NK-92 (cell line): Measurements from ENCODE around the gene ATP8B4.

Experiments
- DNase-seq: peaks from one replicate; lab custom pipeline; 2025; ENCODE audit not compliant: unreplicated experiment; lab: John Stamatoyannopoulos, UW

Gene ATP8B4

DNA sequence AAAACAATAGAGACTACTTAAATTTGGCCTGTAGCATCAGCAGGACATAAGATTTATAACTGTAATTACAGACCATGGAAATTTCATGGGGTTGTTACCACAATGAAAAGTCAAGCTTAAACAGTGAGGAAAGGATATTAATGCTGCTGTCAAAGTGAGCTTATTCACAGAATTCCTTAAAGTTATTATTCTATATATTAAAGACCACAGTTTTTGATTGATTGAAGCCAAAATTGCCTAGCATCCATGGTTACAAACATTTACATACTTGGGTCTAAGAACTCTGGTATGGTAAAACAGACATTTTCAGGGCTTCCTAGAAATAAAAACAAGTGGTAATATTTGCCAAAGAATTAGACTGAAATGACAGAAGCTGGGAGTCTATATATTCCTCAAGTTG, 248.6 kb downstream of the ATP8B4 start:
- DNase-seq: no peak

DNA sequence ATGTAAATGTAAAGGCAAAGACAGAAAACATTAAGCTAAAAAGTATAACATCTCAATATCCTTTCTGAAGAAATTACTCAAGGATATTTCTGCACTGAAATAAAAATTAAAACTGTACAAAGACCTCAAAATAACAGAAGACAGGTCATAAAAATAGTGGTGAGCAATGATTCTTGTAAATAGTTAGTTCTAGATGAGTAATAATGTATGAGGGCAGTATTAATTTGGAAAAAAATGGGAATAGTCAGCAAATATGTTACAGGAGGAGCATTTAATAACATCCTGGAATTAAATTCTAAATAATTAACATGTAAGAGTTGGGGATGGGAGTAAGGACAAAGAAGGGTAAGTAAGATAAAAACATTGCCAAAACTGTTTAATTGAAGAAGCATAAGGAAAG, 250.7 kb downstream of the ATP8B4 start:
- no peak for DNase-seq

DNA sequence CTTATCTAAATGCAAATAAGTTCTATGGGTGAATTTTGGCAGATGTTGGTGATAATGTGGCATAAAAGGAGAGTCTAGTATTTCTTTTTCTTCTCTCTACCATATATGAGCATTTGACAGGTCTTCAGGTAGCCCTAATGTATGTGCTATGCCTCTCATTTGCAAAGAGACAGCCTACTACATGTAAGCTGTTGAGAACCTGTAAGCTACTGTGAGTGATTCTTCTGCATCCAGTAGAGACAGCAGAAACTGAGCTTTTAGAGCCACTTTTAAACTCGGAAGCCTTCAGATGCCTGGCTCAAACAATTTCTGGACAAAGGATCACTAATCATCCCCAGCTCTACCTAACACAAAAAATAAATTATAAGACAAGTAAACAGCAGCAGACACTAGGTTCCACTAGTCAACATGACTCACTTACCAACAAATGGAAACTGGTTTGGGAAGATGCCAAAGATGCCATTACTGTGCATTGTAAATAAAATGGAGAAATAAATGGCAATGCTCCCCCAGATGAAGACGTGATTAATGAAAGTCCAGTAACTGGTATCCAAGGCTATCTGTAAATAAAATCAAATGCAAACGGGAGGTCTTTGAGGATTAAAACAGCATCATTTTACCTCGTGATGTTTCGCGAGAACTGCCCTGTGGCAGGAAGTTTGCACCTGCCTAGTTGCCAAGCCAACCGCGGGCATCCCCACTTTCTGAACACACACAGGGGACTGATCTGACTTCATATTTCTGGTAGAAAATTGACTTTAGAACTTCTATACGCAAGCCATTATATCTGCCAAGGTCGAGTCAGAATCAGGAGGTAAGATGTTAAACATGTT, 252.9 kb downstream of the ATP8B4 start:
- DNase-seq: no peak

DNA sequence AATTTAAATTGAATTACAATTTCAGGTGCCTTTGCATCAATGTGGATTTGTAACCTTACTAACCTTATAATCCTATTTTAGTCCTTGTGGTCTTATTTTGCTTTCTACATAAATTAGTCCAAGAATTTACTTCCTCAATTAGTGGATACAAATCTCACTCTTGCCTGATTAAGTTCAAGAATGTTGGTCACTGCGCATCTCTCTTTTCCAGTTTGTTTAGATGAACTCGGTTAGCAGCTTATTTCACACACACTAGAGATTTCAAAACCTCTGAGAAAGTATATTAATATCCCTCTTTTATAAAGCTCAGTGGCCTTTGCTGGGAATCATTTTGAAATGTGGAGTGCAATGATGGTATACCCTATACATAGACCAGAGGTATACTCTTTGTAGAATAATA, 254.8 kb downstream of the ATP8B4 start:
- no peak for DNase-seq

DNA sequence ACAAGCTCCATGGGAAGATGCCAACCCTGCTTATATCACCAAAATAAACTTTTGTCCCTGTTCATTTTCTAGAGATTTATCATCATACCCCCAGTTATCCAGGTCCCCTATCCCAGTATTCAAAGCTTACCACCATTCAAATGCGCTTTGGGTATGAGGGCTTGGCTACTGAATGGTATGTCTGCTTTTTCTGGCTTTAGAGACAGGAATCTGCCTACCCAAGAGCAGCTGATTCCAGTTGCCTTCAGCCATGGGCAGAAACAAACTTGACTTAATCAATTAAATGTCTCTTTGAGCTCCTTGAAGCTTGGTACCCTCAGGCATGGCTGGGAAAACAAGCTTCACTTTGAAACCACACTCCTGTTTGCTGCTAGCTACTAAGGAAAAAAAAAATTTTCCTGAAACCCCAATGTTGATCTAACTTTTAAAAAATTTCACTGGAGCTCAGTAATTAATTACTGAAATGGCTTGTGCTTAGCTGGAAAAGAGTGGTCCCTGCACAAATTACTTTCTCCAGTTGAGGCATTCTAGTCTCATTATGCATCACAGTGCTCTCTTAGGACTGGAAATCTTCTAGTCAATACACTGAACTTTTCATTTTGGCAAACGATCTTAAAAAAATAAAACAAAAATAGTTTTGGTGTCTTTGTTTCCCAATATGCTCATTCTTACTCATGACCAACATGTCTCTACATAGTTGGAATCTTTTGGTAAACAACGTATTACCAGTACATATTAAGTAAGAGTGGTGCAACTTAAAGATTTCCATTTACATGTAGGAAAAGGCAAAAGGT, 255.4 kb downstream of the ATP8B4 start:
- DNase-seq: no peak

DNA sequence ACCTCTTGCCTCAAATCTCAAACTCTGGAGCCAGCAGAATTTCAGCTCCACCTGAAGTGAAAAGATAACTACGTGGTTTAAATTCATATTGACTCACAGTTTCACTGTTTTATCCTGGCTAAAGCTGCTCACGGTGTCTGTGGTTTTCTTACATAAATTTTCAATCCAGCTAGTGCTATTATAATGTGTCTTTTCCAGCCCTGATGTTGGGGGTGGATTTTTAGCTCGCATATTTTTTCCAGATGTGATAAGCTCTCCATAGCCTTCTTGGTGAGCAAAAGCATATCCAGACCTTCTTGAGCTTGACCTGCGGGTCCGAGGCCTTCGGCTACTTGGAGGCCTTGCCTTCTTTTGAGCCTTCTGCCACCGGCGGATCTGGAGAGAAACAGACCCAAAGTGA, 258.9 kb downstream of the ATP8B4 start:
- no peak for DNase-seq

DNA sequence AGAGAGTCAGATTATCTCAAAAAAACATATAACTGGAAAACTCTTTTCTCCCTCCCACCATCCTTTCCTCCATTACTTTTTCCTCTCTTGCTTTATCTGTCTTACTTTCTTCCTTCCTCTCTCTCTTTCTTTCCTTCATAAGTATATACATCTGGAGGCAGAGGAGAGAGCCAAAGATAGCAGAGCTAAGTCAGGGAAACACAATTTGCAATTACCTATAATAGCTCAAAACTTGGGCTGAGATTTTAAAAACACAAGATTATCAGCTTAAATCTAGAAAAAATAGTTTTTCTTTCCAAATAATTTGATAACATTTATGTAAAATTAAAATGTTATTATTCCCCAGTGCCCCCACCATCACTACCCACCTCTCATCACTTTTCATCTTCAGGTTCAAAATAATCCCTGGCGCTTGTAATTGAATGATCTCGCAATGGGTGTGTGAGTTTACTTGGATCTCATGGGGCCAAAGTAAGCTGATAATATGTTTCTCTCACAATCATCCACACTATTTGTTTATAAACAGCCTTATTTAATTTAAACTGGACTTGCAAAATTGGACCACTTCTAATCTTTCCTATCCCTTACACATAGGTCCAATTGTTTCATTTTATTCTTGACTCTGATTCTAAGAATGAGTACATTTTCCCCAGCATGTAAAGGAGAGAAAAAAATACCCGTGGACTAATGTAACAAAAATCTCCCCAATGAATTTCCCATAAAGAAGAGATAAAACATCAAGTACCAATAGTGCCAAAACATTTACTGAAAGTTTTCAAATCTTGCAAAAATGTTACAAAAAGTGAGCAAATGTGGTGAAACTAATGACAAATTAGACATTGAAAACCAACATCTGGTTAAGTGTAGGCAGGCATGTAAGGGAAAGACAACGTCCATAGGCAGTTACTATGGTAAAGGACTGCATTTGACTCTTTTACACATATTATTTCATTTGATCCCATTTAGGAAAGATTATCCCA, 261.2 kb downstream of the ATP8B4 start:
- DNase-seq: no peak

DNA sequence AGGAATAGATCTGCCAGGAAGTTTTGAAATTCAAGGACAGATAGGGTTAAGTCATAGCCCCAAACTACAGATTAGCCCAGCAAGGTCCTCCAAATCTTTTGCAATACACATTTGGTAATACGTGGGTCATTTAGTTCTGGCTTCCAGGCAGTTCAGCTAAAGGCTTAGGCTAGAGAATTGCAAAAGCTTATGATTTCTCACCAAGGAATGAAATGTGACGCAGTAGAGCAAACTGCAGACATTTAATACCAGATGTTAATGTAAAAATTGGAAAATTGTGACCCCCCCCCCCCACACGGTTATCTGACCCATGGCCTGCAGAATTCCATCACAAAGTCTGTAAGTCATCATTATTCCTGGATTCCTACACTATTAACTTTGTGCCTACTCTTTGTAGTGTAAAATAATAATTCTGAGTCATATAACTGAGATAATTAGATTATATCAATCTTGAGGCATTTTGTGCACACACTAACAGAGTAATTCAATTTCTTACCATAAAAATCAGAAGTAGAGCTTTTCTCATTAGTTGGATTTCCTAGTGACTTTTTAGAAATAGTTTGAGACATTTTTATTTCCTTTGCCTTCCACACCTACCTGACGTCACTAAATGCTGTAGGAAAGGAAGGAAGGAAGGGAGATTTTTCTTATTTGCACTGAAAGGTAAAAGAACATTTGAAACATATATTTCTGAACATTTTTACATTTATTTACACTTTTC, 263.0 kb downstream of the ATP8B4 start:
- DNase-seq: no peak

DNA sequence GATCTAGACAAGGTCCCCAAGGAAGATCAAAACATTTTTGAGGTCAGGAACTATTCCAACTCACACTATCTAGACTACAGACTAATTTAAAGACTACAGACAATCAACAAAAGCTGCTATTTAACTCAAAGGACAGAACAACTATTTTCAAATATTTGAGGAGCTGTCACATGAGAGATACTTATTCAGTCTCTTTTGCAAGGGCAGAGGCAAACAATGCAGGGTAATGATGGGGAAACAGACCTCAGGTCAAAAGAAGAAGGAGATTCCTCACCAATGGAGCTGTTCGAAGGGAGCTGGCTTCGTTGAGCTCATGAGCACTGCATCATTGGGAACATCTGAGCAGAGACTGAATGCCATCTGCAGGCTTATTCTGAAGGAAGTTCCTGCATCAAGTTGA, 266.3 kb downstream of the ATP8B4 start:
- no peak for DNase-seq

DNA sequence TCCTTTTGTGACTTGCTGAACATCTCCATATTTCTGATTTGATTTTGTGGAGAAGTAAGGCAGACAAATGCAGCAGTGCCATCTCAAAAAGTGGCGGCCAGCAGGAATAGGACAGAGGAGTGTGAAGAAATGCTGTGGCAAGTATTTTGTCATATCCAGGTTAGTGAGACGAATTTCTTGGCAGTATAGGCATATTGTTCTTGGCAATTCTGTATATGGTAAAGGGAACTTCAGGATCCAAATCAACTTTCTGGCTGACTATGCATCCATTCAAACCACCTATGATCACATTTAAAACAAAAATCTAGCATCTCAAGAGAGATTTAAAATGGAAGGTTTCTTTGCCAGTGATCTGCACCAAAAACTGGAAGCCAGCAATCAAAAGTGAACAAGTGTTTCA, 270.2 kb downstream of the ATP8B4 start:
- no peak for DNase-seq

DNA sequence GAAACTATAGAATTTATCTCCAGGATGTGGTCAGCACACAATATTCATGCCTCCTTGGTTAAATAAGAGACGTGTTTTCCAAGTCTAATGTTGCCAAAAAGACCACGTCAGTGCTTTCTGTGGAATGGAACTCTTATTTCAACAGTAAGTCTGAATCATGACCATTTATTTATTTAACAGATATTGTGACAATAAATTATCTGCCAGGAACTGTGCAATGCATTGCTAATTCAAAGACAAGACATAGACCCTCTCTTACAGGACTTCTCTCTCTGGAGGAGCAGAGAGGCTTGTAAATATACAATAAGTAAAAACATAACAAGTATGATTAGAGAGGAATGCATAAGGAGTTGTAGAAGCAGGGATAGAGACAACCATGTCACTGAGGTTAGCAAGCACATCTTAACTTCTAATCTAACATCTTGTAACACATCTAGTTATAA, 270.7 kb downstream of the ATP8B4 start:
- no peak for DNase-seq

DNA sequence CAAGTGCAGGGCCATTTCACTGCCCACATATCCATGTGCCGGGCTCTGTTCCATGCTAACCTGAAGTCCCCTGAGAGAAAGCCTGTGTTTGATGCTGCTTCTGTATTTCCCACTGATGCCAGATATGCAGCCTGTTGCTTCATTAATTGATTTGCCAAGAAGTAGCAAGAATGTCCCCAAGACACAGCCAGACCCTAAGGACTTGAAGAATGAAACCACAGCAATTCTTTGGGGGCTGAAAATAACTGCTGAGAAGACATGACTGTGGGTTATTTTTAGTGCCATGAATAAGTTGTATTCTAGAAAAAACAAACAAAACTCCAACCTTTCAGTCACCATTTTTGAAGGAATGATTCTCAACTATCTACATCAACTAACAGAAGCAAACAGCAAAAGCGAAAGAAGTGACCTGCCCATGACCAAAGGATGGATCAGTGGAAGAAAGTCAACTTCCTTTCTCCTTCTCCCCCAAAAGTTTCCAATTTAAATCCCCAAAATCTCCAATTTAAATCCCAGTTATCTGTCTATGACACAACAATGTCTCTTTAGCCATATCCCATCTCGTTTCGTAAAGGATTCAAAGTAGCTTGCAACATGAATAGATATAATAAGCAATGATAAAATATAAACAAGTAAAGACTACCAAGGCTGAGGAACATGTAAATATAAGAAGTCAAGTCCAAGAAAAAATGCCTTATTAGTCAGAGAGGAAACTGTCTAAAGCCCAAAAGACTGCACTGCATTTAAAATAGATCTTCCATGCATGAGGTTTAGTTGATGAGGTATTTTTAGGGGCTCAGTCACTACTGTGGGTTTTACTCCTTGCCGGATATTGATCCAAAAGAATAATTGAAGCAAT, 271.4 kb downstream of the ATP8B4 start:
- DNase-seq: no peak

DNA sequence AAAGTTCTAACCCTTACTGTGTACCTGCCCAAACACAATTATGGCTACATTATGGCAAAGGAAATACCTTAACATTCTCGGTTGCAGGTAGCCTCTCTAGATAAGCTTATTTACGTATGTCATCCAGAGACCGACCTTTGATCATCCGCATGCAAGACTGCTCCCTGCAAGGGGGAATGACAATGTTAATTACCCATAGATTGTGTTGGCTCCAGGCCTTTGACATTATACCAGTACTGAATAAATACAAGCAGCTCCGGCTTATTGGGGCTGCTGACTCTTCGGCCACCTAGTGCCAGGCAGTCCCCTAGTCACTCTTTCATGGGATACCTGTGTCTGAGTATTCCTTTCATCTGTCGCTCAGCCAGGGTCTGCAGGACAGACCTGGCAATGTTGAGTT, 274.6 kb downstream of the ATP8B4 start:
- DNase-seq: no peak

DNA sequence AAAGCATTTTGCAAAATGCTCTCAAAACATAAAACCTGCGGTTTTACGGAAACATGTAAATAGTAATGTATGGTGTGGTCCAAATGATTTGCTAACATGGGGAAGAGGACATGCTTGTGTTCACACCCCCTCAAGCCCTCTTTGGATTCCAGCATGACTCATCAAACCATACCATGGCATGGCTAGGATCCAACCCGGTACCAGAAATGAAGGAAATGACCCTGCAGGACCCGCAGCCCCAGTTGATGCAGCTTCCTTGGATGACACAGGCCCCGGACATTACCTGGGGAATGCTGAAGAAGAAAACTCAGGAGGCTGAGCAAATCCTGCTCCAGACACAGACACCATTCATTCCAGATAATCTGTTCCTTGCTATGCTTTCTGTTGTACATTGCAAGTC, 275.3 kb downstream of the ATP8B4 start:
- DNase-seq: no peak

DNA sequence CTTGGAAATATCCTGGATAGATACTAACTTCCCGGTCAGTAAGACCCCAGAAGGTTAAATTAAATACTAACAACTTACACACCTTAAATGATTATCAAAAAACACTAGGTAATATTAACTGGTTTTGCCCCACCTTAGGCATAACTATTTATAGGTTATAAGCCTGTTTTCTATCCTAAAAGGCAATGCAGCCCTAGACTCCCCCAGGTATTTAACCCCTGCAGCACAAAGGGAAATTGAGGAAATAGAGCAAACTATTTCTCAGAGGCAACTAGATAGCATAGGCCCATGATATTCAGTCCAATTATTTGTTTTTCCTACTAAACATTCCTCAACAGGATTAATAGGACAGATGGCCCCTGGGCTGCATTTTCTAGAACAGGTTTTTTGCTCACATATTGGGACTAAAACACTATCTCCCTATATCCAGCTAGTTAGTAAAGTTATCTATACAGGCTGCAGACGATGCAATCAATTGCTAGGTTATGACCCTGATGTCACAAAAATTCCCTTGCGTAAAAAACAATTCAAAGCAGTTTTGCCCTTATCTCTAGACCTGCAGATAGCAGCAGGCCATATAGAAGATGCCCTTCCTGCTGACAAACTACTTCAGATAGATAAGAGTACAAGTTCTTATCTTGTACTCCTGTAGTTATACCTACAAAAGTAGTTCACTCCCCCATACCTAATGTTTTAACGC, 276.9 kb downstream of the ATP8B4 start:
- no peak for DNase-seq

DNA sequence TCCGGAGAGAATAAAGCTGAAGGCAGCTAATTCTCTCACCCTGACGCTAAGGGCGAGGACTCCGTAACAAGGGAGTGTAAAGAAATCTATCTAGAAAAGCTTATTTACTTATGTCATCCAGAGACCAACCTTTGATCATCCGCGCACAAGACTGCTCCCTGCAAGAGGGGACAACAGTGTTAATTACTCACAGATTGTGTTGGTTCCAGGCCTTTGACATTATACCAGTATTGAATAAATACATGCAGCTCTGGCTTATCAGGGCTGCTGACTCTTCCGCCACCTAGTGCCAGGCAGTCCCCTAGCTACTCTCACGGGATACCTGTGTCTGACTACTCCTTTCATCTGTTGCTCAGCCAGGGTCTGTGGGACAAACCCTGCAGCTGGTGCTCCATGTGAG, 286.5 kb downstream of the ATP8B4 start:
- no peak for DNase-seq

DNA sequence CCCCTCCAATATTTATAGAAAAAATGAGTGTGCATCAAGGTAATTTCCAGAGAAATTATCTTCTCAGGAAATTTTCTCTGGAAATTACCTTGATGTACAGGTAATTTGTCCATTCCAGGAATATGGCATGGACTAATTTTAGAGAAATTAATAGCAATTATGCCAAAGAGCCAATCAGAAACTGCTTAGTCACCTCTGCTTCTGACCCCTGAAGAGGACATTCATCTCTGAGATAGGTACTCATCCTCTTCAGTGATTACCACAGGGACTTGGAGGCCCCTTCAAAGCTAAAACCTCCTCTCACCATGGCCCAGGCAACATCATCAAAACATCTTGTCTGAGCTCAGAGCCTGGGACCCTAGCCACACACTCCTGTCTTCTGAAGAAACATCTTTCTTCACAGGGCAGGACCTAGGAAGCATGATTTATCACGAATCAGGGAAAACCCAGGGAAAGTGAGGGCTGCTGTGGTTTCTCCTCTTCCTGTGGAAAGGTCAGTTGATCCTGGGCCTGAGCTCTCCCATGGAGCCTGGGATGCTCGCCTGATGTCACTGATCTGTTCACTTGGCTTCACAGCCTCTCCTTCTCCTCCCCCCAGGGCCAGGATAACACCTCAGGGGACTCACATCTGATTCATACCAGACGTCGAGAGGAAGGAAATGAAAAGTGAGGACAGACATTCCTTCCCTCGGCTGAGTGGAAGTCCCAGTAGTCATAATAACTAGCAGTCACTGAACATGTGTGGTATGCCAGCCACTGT, 287.6 kb downstream of the ATP8B4 start:
- no peak for DNase-seq

DNA sequence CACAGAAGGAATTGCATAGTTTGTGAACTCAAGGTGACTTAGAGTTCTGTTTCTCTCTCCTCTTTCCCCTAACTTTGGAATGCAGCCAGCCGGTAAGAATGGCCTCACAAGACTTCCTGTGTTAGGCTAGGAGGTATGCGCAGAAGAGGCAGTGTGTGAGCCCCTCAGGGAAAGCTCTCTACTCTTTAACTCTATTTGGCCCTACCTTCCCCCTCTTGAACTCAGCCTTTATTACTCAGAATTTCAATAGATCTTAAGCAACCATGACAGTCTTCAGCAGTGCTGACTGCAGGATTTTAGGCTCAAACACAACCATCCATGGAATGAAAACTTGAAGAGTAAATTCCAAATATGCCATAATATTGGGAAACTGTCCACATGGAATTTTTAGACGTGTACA, 288.6 kb downstream of the ATP8B4 start:
- no peak for DNase-seq
